ENCODE data around the gene TMPRSS11B.

DNA sequence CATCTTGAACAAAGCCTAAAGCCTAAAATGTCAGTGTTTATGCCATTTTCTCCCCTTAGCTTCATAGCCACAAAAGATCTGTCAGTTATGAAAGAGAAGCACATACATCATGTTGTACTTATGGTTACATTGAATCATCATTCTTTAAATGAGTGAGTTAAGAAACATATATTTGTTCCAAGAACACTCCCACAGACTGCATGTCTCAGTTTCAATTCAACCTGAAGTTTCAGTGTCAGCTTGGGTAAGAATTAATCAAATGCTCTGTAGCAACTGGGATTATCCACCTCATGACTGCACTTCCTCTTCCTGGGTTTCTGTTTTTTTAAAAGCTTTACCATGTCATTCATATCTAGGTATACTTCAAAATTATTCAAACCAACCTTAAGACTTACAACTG, 3.9 kb upstream of the TMPRSS11B start:
- TF ChIP-seq CTCF (IDR thresholded peaks at IDR 0.05; ENCODE audit: low read depth, low read length, missing input control) = no peak
- no peak for TF ChIP-seq MAX (IDR thresholded peaks at IDR 0.05)
- TF ChIP-seq, protein P1, sequence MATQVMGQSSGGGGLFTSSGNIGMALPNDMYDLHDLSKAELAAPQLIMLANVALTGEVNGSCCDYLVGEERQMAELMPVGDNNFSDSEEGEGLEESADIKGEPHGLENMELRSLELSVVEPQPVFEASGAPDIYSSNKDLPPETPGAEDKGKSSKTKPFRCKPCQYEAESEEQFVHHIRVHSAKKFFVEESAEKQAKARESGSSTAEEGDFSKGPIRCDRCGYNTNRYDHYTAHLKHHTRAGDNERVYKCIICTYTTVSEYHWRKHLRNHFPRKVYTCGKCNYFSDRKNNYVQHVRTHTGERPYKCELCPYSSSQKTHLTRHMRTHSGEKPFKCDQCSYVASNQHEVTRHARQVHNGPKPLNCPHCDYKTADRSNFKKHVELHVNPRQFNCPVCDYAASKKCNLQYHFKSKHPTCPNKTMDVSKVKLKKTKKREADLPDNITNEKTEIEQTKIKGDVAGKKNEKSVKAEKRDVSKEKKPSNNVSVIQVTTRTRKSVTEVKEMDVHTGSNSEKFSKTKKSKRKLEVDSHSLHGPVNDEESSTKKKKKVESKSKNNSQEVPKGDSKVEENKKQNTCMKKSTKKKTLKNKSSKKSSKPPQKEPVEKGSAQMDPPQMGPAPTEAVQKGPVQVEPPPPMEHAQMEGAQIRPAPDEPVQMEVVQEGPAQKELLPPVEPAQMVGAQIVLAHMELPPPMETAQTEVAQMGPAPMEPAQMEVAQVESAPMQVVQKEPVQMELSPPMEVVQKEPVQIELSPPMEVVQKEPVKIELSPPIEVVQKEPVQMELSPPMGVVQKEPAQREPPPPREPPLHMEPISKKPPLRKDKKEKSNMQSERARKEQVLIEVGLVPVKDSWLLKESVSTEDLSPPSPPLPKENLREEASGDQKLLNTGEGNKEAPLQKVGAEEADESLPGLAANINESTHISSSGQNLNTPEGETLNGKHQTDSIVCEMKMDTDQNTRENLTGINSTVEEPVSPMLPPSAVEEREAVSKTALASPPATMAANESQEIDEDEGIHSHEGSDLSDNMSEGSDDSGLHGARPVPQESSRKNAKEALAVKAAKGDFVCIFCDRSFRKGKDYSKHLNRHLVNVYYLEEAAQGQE (IDR thresholded peaks at IDR 0.05) = no peak
- TF ChIP-seq, protein P2, sequence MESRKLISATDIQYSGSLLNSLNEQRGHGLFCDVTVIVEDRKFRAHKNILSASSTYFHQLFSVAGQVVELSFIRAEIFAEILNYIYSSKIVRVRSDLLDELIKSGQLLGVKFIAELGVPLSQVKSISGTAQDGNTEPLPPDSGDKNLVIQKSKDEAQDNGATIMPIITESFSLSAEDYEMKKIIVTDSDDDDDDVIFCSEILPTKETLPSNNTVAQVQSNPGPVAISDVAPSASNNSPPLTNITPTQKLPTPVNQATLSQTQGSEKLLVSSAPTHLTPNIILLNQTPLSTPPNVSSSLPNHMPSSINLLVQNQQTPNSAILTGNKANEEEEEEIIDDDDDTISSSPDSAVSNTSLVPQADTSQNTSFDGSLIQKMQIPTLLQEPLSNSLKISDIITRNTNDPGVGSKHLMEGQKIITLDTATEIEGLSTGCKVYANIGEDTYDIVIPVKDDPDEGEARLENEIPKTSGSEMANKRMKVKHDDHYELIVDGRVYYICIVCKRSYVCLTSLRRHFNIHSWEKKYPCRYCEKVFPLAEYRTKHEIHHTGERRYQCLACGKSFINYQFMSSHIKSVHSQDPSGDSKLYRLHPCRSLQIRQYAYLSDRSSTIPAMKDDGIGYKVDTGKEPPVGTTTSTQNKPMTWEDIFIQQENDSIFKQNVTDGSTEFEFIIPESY (IDR thresholded peaks at IDR 0.05) = no peak
- no peak for TF ChIP-seq EGR1 (IDR thresholded peaks at IDR 0.05; ENCODE audit: low read depth in 2 of 2)
- no peak for TF ChIP-seq ATF3 (IDR thresholded peaks at IDR 0.05)
- no peak for TF ChIP-seq RXRA (IDR thresholded peaks at IDR 0.05)
- no peak for TF ChIP-seq RAD21 (IDR thresholded peaks at IDR 0.05)
- TF ChIP-seq YY1 (IDR thresholded peaks at IDR 0.05) = no peak
- no peak for TF ChIP-seq JUND (IDR thresholded peaks at IDR 0.05)
